ENCODE measurements around the gene OSBPL5. TPM values are rescaled to one million over a fixed set of nuclear protein-coding genes. Genes with fewer than 3 reads are reported as not detected.

The OSBPL5 gene
- total and polyA plus RNA-seq, 9 of the 15 experiments (the other 6 are each of a cell fraction or from before 2014, with no cell fraction given): 0.06 to 14.8 (median 3.2) TPM

- TF ChIP-seq ZFP91 (CRISPR knock-in tag; IDR thresholded peaks at IDR 0.05) (no peak), RUNX1 (IDR thresholded peaks at IDR 0.05; ENCODE audit: low read depth) (no peak), MAFK (IDR thresholded peaks at IDR 0.05; ENCODE audit: low read length) (no peak), PTRF (tag; IDR thresholded peaks at IDR 0.05) (no peak), SMARCB1 (IDR thresholded peaks at IDR 0.05; ENCODE audit: insufficient read length, low read depth) (no peak), BDP1 (IDR thresholded peaks at IDR 0.05; ENCODE audit: insufficient read depth, insufficient read length) (no peak), CTCF (IDR thresholded peaks at IDR 0.05 in 2 of 3, conservative IDR thresholded peaks at IDR 0.05 in 1 of 3; ENCODE audit: insufficient read depth in 2 of 3, low read depth in 1 of 3, low read length in 3 of 3) (peak; percentile 61 to 72 (median 63)), ARID1B (IDR thresholded peaks at IDR 0.05) (peak; percentile 93), HNRNPLL (IDR thresholded peaks at IDR 0.05; ENCODE audit: low read depth, low read length, poor library complexity, severe bottlenecking) (no peak)
- TF ChIP-seq, protein P1, sequence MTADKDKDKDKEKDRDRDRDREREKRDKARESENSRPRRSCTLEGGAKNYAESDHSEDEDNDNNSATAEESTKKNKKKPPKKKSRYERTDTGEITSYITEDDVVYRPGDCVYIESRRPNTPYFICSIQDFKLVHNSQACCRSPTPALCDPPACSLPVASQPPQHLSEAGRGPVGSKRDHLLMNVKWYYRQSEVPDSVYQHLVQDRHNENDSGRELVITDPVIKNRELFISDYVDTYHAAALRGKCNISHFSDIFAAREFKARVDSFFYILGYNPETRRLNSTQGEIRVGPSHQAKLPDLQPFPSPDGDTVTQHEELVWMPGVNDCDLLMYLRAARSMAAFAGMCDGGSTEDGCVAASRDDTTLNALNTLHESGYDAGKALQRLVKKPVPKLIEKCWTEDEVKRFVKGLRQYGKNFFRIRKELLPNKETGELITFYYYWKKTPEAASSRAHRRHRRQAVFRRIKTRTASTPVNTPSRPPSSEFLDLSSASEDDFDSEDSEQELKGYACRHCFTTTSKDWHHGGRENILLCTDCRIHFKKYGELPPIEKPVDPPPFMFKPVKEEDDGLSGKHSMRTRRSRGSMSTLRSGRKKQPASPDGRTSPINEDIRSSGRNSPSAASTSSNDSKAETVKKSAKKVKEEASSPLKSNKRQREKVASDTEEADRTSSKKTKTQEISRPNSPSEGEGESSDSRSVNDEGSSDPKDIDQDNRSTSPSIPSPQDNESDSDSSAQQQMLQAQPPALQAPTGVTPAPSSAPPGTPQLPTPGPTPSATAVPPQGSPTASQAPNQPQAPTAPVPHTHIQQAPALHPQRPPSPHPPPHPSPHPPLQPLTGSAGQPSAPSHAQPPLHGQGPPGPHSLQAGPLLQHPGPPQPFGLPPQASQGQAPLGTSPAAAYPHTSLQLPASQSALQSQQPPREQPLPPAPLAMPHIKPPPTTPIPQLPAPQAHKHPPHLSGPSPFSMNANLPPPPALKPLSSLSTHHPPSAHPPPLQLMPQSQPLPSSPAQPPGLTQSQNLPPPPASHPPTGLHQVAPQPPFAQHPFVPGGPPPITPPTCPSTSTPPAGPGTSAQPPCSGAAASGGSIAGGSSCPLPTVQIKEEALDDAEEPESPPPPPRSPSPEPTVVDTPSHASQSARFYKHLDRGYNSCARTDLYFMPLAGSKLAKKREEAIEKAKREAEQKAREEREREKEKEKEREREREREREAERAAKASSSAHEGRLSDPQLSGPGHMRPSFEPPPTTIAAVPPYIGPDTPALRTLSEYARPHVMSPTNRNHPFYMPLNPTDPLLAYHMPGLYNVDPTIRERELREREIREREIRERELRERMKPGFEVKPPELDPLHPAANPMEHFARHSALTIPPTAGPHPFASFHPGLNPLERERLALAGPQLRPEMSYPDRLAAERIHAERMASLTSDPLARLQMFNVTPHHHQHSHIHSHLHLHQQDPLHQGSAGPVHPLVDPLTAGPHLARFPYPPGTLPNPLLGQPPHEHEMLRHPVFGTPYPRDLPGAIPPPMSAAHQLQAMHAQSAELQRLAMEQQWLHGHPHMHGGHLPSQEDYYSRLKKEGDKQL (CRISPR knock-in tag; IDR thresholded peaks at IDR 0.05; ENCODE audit: borderline replicate concordance): no peak
- TF ChIP-seq, protein P2, sequence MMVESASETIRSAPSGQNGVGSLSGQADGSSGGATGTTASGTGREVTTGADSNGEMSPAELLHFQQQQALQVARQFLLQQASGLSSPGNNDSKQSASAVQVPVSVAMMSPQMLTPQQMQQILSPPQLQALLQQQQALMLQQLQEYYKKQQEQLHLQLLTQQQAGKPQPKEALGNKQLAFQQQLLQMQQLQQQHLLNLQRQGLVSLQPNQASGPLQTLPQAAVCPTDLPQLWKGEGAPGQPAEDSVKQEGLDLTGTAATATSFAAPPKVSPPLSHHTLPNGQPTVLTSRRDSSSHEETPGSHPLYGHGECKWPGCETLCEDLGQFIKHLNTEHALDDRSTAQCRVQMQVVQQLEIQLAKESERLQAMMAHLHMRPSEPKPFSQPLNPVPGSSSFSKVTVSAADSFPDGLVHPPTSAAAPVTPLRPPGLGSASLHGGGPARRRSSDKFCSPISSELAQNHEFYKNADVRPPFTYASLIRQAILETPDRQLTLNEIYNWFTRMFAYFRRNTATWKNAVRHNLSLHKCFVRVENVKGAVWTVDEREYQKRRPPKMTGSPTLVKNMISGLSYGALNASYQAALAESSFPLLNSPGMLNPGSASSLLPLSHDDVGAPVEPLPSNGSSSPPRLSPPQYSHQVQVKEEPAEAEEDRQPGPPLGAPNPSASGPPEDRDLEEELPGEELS (CRISPR knock-in tag; IDR thresholded peaks at IDR 0.05; ENCODE audit: borderline replicate concordance): peak; percentile 70; the same call in 1 of the 2 replicates
- TF ChIP-seq, protein P3, sequence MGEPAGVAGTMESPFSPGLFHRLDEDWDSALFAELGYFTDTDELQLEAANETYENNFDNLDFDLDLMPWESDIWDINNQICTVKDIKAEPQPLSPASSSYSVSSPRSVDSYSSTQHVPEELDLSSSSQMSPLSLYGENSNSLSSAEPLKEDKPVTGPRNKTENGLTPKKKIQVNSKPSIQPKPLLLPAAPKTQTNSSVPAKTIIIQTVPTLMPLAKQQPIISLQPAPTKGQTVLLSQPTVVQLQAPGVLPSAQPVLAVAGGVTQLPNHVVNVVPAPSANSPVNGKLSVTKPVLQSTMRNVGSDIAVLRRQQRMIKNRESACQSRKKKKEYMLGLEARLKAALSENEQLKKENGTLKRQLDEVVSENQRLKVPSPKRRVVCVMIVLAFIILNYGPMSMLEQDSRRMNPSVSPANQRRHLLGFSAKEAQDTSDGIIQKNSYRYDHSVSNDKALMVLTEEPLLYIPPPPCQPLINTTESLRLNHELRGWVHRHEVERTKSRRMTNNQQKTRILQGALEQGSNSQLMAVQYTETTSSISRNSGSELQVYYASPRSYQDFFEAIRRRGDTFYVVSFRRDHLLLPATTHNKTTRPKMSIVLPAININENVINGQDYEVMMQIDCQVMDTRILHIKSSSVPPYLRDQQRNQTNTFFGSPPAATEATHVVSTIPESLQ (CRISPR knock-in tag; IDR thresholded peaks at IDR 0.05): 0 out of 2 replicates have a peak, but pooled peaks have one; percentile 89
Measured at GRCh38 chr11:3169255-3170043, 4.3 kb upstream of the OSBPL5 start (continued).
